Posterior vena cava (tissue), 2 donors: Measurements from ENCODE around the gene FOXO3. TPM values are rescaled to one million over a fixed set of nuclear protein-coding genes. Genes with fewer than 3 reads are reported as not detected.
A peak's percentile ranks its signal among the peaks of the same experiment; 100 is the strongest.
"Not testable (repeated sequence)": the region's sequence is repeated elsewhere in the genome, so short reads cannot be mapped to it uniquely, and the experiment has no call there.

Source experiments
- DNase-seq: peaks from one replicate; pipeline ENCODE4 v3.0.0-alpha.2; 2020; ENCODE audit warnings: low spot score
- intact Hi-C, 2 donors: fragments of 100-400 bp; cut with DNase I; formaldehyde crosslinking; loops; one replicate each; pipeline versions ENCODE4 v1.14.1 to v1.14.2; 2022 to 2023
- long read RNA-seq, 2 donors: library from polyadenylated mRNA; unstranded; transcript quantifications; one replicate each; pipeline ENCODE4 v2.0.0, GENCODE V29; 2020 to 2021
- total RNA-seq, 2 donors: library from RNA; stranded (reverse); fragmentation: NEBNext Ultra II Directional; extraction: Animal tissue kit (Norgen Biotek cat#: 25700); gene quantifications; one replicate each; pipeline ENCODE4 v1.2.1, GENCODE V29; 2021
- donor health status: DM: yes; HTN: yes; CAD: no.
- donor health status: DM: yes; HTN: yes; CAD: no.

FOXO3 gene
- total RNA-seq = 10 to 100 TPM; 53.8 to 57.7 TPM
- long read RNA-seq, donor 1, full-length matches to known transcripts = 38 of 85 reads
- long read RNA-seq, donor 1, partial matches to known transcripts = 29 of 85 reads
- long read RNA-seq, donor 1, other reads (novel, unspliced or antisense) = 18 of 85 reads
- long read RNA-seq, donor 2, full-length matches to known transcripts = 9 of 84 reads
- long read RNA-seq, donor 2, partial matches to known transcripts = 35 of 84 reads
- long read RNA-seq, donor 2, other reads (novel, unspliced or antisense) = 40 of 84 reads

DNA sequence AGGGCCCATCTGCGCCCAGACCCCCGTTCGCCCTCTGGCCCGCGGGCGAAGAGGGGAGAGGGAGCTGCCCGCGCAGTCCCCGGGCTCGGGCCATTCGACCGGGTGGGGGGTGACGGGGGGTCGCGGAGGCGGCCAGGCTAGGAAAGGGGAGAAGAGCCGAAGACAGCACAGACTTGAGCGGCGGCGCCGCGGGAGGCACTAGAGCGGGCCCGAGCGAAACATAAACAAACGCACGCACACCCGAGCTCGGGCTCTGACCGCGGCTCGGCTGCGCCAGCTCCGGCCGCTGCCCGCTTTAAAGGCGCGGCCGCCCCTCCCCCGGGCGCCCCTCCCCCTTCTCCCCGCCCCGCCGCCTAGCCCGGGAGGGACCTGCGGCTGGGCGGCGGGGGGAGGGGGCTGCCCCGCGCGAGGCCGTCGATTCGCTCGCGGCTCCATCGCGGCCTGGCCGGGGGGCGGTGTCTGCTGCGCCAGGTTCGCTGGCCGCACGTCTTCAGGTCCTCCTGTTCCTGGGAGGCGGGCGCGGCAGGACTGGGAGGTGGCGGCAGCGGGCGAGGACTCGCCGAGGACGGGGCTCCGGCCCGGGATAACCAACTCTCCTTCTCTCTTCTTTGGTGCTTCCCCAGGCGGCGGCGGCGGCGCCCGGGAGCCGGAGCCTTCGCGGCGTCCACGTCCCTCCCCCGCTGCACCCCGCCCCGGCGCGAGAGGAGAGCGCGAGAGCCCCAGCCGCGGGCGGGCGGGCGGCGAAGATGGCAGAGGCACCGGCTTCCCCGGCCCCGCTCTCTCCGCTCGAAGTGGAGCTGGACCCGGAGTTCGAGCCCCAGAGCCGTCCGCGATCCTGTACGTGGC lies at the start of gene FOXO3:
Gene FOXO3, plus strand, starts transcription at position 455 of the 846 bp plus-strand sequence. Its CDS starts 292 bp downstream, at position 747.
- intact Hi-C loops = loop anchor here in 1 of 2 donors (10.0 kb wide), 1 partner anchor 94 kb away; no protein-coding TSS in a partner anchor

DNA sequence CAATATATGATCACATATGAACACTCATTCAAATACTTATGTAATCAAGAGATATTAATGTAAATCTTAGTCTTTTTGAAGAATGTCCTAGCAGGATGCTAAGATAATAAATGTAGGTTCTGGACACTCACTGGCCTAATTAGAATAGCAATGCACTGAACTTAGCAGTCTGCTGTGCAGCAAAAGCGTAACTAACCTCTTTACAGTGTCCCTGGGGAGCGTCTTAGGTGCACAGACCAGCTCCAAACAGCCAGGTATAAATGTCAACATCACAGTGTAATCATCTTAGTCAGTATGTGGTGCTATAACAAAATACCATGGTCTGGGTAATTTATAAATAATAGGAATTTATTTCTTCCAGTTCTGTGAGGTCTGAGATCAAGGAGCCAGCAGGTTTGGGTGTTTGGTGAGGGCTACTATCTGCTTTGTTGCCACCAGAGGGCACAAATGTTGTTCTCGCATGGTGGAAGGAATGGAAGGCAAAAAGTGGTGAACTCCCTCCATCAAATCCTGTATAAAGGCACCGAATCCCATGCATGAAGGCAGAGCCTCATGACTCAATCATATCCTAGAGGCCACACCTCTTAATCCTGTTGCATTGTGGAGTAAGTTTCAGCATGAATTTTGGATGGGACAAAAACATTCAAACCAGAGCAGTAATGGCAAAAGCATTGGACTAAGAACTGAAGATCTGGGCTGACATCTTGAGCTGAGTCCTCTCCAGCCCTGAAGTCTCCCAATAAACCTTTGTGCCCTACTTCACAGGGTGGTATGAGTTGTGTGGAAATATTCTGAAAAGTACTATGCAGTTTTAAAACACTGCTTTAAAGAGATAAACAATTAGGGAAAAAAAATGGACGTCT lies 41.8 kb upstream of the FOXO3 start:
- no peak for DNase-seq
- intact Hi-C loops = no loop called here

More for the DNA sequence above, at the start of gene FOXO3:
- DNase-seq = peak; percentile 97

DNA sequence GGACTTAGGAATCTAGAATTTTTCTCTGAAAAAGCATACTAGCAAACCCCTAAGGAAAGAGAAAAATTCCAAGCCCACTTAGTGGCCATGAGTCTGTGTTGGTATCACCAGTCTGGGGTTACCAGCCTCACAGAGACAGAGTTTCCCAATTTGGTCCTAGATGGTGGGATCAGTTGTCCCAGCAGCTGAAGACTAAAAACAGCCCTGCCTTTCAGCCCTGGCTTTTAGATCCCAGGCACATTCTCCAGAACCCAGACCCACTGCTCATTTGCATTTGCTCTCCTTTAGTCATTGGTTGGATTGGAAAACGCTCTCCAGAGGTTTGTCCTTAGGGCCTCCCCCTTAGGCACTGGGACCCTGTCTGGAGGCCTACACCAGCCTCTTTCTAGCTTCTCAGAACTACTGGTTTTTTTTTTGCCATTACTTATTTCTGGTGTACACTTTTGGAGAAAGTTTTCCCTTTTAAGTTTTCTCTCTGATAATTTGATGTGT lies 39.1 kb upstream of the FOXO3 start:
- no peak for DNase-seq
- intact Hi-C loops = loop anchor here in 1 of 2 donors (10.0 kb wide), 1 partner anchor 1237 kb away; no protein-coding TSS in a partner anchor

DNA sequence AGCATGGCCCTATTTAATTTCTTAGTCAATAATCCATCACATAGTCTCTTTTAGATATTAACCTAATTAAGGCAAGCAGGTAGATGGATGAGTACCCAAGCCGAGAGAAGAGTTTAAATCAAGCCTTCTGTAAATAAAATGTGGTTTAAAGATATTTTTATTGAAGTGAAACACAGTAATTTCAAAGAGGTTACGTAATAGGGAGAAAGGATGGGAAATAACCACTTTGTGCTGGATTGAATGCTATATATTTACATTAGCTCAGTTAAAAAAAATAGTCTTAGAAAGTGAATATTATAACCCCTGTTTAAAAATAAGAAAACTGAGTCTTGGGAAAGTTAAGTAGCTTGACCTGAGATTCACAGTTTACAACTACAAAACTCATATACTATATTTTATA lies 37.0 kb upstream of the FOXO3 start:
- no peak for DNase-seq
- intact Hi-C loops = loop anchor here in 1 of 2 donors (10.0 kb wide), 1 partner anchor 1239 kb away; no protein-coding TSS in a partner anchor

DNA sequence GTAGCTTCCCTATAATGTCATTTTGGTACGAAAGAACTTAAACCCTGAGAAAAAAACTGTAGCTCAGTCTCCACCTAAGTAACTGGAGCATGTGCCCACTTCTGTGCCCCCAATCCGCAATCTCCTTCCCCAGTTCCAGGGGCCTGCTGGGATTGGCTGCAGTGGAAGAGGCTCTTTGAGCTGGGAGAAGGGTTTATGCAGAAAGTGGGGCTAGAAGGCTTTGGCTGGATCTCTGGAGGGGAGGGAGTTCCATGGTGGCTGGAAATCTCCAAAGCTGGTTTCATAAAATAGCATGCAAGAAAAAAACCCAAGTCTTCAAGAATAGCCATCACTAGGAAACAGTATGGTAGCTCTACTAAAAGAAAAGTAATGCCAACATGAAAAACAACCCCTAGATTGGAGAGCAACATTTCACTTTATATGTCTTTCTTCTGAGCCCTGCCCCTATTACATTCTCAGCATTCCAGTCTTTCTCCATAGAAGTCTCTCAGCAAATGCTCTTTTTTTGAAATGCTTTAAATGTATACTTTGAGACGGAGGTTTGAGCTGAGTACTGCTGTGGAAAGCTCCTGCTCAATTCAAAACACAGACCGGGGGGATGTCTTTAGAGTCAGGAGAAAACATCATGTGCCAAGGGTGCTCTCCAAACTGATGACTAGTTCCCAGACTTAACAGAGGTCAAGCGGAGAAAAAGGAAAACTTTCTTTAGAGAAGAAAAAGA lies 36.0 kb upstream of the FOXO3 start:
- intact Hi-C loops = loop anchor here (5.0 to 10.0 kb wide), 2 partner anchors 412 to 1240 kb away; no protein-coding TSS in a partner anchor

DNA sequence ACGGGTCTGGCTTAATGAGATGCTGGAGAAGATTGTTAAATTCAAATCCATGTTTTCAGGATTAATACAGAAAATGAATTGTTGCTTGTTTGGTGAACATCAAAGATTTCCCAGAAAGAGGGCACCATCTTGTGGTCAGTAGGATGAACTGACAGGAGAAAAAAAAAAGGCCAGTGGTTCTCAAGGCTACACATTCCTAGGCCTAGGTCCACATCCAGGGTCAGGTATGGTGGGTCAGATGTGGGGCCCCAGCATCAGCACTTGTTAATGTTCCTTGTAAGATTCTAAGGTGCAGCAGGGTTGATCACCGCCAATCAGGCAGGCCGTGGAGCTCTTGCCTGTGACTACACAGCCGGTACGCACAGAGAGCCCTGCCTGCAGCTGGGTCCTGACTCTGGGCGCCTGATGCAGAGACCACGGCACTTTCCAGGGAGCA lies 34.0 kb upstream of the FOXO3 start:
- no peak for DNase-seq
- intact Hi-C loops = loop anchor here (5.0 to 10.0 kb wide), 2 partner anchors 414 to 1242 kb away; no protein-coding TSS in a partner anchor

More for the DNA sequence above, 36.0 kb upstream of the FOXO3 start:
- no peak for DNase-seq

DNA sequence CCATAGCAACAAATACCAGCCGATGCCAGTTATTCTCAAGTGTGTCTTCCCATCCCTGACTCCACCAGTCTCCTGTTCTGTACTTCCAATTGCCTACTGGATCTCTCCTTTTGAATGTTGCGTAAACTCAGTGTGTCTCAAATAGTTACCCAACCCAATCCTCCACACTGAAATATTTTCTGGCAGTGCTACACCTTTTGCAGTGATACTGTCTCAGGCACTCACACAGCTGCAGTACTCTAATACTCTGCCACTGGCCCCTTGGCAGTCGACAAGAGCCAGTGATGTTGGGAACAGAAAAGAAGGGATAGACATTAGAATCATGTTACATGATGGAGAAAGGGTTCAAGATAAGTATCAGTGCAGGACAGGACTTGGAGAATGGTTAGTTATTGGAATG lies 31.8 kb upstream of the FOXO3 start:
- no peak for DNase-seq
- intact Hi-C loops = loop anchor here (5.0 to 10.0 kb wide), 2 partner anchors 417 to 1244 kb away; no protein-coding TSS in a partner anchor

DNA sequence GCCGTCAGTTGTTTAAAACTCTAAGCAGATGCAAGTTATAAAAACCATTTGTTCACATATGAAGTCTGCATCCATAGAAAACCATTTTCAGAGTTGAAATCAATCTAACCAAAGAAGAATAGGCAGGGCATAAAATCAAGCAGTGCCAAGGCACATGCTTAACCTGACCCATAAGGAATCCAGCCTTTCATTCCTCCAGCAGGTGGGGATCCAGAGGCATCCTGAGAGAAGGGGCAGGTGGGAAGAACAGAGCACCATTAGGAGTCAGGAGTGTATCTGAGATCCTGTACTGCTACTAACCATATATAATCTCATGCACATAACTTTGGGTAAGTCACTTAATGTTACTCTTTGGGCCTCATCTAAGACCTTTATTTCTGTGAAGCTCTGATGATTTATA lies 29.4 kb upstream of the FOXO3 start:
- DNase-seq = no peak
- intact Hi-C loops = no loop called here

DNA sequence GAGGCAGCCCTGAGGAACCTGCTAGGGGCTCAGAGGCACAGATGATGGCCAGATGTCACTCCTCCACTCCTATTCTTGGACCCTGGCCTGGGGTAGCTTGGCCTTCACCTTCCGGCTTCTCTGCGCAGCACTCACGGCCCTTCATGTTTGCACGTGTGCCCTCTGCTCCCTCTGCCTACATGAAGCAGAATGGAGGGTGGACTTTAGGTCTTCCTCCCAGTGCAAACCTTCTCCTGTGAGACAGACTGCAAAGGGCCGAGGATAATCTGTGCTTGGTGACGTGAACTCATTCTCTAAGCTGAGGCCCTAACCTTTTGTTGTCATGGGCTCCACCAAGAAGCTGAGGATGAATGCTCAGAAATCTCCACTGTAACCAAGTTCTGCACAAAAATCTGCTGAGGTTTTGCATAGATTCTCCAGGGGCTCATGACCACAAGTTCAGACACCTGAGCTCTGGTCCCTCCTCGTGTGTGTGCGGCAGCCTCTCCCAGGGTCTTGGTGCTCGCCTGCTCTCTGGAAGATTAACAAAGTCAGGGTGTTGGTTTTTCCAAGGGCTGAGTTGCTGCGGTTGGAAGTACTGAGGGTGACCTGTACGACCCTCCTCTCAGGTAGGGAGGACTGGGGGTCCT lies 25.5 kb upstream of the FOXO3 start:
- intact Hi-C loops = no loop called here
- DNase-seq = no peak

DNA sequence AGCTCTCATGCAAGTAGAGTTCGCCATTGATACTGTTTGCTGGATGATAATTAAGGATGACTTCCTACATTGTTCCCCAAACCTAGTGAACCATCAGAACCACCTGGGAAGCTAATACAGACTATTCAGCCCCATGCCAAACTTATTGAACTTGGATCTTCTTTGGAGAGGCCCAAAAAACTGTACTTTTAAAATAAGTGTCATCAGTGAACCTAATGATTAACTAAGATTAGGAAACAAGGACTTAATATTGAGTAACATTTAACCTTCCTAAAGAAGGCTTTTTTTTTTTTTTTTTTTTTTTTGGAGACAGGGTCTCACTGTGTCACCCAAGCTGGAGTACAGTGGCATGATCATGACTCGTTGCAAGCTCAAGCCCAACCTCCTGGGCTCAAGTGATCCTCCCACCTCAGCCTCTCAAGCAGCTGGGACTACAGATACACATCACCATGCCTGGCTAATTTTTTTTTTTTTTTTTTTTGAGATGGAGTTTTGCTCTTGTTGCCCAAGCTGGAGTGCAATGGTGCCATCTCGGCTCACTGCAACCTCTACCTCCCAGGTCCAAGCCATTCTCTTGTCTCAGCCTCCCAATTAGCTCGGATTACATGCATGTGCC lies 24.7 kb upstream of the FOXO3 start:
- DNase-seq, intact Hi-C loops: not testable (repeated sequence)

DNA sequence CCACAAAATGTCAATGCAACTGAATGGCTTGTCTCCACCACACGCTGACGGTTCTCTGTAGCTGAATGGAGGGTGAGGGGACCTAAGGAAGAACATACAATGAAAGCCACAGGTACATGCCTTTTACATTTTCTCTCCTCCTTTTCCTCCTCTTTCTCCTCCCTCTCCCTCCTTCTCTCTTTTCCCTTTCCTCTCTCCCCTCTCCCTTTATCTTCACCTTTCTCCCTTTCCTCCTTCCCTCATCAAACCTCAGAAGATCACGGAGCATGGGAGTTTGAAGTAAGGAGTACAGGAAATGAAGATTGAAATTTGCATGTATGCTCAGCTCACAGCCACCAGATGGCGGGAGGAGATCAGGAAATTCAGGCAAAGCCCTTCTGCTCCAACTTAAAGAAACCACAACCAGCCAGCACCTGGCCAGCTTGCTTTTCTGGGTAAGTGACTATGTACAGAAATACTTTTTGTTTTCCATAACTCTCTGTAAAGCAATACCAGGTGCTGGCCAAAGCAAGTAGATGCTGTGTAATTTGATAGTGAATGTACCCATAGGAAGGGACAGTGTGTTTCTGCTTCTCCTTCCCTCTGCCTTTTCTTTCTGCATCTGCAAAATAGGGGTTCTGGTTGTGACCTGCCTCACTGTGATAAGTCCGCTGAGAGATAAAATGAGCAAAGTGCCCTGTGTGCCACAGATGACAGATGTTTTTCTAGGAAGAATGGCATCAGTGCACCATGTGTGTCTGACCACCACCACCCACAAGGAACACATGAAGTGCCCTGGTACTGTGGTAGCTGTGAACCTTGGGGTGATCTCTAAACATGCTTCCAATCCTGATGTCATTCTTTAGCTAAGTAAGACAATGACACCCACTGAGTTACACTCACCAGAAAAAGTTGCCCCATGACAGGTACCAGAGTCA lies 18.6 kb upstream of the FOXO3 start:
- peak; percentile 84 for DNase-seq
- intact Hi-C loops = loop anchor here (2.0 to 5.0 kb wide), 4 partner anchors 293 to 525 kb away; no protein-coding TSS in a partner anchor

DNA sequence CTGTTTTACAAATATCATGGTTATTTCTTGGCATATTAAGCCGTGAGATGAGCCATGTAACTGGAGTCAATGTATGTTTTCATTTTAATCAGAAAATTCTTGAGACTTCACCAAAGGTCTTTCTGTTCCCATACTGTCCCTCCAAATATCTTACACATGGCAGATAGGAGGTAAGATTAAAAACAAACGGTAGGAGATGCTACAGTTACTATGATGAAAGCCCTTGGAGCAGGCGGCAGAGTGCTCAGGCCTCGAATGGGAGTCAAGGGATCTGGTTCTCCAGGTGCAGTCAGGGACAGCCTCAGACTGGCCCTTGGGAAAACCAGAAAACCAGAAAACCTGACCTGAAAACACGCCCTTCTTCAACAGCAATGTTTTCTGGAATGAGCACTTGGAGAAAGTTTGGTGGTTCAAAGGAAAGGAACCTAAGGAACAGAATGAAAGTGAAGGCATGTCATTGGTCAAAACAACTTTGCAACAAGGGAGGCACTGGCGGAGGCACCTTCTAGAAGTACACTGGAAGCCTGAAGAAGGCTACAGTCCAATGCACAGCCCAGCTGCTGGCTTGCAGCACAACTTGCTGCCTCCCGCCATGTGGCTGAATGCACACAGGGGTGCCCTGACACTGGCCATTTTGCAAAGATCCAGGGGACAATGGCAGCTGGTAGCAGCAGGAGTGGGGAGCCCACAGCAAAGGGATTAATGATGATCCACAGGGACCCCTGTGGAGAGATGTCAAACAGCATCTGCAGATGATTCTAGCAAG lies 17.4 kb upstream of the FOXO3 start:
- intact Hi-C loops = loop anchor here (2.0 to 5.0 kb wide), 4 partner anchors 291 to 524 kb away; no protein-coding TSS in a partner anchor
- DNase-seq = no peak

DNA sequence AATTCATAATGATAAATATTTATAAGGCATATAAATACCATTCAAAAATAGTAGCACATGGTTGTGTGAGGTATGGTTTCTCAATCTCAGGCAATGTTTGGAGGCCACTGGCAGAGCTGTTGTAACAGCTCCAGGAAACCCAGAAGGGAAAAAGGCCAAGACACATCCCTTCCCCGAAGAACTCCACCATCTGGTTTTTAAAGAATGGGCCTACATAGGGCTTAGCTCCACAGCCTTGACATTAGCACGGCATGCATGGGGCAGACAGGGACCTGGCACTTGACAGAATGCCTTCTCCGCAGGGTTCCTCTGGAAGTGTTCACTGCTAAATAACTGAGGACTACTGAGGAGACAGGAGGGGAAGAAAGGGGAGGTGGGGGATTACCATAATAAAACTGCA lies 16.1 kb upstream of the FOXO3 start:
- no peak for DNase-seq
- intact Hi-C loops = loop anchor here (5.0 kb wide), 4 partner anchors 293 to 533 kb away; no protein-coding TSS in a partner anchor

DNA sequence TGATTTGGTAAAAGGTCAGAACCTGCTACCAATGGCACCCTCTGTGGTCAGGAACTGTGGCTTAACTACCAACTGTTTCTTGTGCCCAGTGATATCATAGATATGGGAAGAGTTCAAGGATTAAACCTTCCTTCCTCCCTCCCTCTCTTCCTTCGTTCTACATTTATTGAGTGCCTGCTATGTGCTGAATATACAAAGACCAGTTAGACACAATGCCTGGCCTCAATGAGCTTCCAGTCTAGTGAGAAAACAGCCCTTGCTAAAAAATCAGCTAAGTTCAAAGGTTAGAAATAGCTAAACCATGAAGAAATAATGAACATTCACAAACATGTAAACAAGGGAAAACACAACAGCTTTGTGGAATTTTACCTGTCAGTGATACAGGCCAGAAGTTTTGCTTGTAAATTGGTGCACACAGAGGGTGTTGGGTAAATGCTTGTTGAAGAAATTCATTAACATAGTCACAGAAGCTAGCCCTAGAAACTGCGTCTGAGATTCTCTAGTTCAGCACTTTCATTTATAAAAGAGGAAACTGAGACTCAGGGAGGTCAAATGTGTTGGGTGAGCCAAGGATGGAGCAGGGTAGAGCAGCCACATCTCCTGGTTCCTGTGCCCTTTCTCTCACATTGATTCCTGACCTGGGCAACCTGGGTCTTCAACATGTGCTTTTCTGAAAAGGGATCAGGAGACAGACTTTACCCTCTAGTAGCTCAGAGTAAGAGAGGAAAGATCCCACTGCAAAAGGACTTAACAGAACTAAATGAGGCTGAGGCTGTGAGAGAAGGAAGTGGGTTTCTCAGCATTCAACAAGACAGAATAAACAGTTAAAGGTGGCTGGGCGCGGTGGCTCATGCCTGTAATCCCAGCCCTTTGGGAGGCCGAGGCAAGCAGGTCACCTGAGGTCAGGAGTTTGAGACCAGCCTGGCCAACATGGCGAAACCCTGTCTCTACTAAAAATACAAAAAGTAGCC lies 14.4 kb upstream of the FOXO3 start:
- DNase-seq = no peak
- intact Hi-C loops = loop anchor here in 1 of 2 donors (5.0 kb wide), 1 partner anchor 531 kb away; no protein-coding TSS in a partner anchor
